HG03460 (cell line): ENCODE results near the gene NRN1L.

Source experiments
- ATAC-seq: cut with Tn5 transposase; IDR thresholded peaks from one replicate; pipeline ENCODE4 v1.9.1; 2021; ENCODE audit not compliant: unreplicated experiment

The NRN1L gene

GRCh38 chr16:67915831-67916723 is 31.4 kb downstream of the NRN1L start:
- ATAC-seq, result no peak

DNA sequence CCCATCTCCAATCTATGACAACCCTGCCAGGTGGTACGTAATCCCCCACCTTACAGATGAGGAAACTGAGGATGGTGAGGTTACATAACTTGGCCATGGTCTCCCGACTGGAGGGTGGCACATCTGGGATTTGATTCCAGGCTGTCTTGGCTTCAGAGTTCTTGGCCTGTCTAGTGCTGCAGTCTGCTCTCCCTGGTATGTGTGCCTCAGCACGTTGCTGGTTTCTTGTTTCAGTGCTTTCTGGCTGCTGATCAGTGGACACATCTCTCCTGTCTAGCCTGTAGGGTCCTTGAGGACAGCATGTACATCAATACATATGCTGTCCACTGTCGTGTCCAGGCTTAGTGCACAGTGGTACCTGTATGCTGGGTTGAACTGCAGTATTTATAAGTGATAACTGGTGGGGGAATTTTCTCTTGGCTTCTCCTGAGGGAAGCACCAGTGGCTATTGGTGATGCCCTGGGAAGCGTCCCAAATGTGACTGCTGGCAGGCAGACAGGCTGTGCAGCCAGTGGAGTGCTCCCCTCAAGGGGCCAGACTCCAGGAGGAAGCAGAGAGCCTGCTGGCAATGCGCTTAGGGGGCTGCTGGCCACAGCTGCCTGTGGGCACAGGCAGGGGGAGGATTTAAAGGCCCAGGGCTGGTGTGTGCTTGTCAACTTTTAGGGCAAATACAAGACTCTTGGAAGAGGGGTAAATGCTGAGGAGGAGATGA is 32.6 kb downstream of the NRN1L start:
- no peak for ATAC-seq

- no peak for ATAC-seq
Measured at GRCh38 chr16:67917852-67918236, 33.2 kb downstream of the NRN1L start.

DNA sequence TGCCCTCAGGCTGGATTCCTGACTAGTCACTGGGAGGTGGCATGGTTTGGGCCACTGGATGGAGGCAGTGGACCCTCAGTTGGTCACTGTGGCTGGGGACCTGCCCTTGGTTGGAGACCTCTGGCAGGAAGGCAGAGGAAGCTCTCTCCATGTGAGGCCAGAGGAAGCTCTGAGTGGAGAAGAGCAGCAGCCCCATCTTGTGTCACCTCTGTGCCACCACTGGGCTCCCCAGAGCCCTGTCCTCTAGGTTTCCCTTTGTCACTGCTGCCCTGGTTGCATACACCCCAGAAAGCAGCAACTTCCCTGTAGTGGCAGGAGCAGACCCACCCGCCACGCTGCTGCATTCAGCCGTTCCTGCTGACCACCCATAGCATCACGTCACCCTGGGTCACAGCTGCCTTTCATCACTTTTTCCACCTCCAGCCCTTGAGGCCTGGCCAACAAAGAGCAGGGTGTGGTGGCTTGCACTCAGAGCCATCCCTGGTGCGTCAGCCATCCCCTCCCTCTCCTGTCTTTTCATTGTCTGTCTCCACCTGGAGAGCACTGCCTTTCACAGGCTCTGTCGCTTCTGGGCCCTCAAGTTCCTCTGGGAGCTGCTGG is 35.0 kb downstream of the NRN1L start:
- no peak for ATAC-seq

DNA sequence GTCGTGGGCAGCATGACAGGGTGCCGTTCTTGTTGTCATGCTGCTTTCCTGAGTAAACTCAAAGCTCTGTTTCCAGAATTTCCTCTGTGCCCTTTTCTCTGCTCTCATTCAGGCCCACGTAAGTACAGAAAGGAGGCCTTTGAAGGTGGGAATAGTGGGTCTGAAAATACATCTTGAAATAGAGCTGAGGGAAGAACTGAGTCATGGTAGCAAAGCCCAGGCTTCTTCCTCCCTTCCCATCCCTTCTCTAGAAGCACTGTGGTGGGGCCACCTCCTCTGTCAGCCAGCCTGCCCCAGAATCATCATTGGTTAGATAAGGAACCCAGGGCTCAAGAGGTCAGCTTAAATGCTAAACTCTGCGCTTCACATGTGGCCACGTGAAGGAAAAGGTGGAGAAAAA is 37.5 kb downstream of the NRN1L start:
- no peak for ATAC-seq

DNA sequence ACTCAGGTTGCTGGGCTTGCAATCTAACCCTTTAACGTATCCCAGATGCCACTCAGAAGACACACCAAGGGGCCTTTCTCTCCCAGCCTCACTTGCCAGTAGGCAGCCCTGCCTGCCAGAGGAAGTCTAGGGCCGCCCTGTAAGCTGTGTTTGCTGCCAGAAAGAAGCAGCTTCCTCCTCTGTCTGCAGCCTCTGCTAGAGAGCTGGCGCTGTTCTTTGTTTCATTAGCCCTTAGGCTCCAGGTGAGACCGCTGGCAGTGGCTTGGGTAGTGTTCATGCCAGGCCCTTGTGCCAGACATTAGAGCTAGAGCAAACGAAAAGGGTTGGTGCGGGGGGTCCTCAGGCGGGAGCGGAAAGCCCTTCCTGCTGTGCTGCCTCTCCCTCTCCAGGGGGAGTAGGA is 38.1 kb downstream of the NRN1L start:
- ATAC-seq, result no peak

- ATAC-seq, result no peak
Measured at GRCh38 chr16:67923414-67924116, 38.9 kb downstream of the NRN1L start.

- ATAC-seq, result no peak
Measured at GRCh38 chr16:67924140-67924906, 39.6 kb downstream of the NRN1L start.

- no peak for ATAC-seq
Measured at GRCh38 chr16:67926181-67926750, 41.6 kb downstream of the NRN1L start.

DNA sequence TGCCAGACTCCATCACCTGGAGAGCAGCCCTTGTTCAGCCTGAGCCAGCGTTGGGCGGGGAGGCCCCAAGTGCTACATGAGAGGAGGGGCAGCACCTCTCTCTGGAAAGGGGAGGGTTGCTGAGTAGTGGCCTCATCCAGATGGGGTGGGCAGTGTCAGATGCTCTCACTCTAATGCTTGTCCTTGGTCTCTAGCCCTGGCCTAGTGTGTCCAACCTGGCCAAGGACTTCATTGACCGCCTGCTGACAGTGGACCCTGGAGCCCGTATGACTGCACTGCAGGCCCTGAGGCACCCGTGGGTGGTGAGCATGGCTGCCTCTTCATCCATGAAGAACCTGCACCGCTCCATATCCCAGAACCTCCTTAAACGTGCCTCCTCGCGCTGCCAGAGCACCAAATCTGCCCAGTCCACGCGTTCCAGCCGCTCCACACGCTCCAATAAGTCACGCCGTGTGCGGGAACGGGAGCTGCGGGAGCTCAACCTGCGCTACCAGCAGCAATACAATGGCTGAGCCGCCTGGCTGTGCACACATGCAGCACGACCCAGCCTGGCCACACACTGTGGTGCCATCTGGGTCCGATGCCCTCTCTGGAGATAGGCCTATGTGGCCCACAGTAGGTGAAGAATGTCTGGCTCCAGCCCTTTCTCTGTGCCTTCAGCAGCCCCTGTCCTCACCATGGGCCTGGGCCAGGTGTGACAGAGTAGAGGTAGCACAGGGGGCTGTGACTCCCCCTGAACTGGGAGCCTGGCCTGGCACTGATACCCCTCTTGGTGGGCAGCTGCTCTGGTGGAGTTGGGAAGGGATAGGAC is 42.7 kb downstream of the NRN1L start:
- ATAC-seq, result no peak

DNA sequence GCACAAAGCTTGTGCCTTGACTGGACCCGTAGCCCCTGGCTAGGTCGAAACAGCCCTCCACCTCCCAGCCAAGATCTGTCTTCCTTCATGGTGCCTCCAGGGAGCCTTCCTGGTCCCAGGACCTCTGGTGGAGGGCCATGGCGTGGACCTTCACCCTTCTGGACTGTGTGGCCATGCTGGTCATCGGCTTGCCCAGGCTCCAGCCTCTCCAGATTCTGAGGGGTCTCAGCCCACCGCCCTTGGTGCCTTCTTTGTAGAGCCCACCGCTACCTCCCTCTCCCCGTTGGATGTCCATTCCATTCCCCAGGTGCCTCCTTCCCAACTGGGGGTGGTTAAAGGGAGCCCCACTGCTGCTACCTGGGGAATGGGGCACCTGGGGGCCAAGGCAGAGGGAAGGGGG is 43.5 kb downstream of the NRN1L start:
- no peak for ATAC-seq

DNA sequence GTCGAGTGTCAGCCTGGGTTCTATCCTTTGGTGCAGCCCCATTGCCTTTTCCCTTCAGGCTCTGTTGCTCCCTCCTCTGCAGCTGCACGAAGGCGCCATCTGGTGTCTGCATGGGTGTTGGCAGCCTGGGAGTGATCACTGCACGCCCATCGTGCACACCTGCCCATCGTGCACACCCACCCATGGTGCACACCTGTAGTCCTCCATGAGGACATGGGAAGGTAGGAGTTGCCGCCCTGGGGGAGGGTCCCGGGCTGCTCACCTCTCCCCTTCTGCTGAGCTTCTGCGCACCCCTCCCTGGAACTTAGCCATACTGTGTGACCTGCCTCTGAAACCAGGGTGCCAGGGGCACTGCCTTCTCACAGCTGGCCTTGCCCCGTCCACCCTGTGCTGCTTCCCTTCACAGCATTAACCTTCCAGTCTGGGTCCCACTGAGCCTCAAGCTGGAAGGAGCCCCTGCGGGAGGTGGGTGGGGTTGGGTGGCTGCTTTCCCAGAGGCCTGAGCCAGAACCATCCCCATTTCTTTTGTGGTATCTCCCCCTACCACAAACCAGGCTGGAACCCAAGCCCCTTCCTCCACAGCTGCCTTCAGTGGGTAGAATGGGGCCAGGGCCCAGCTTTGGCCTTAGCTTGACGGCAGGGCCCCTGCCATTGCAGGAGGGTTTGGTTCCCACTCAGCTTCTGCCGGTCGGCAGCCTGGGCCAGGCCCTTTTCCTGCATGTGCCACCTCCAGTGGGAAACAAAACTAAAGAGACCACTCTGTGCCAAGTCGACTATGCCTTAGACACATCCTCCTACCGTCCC is 44.1 kb downstream of the NRN1L start:
- no peak for ATAC-seq

DNA sequence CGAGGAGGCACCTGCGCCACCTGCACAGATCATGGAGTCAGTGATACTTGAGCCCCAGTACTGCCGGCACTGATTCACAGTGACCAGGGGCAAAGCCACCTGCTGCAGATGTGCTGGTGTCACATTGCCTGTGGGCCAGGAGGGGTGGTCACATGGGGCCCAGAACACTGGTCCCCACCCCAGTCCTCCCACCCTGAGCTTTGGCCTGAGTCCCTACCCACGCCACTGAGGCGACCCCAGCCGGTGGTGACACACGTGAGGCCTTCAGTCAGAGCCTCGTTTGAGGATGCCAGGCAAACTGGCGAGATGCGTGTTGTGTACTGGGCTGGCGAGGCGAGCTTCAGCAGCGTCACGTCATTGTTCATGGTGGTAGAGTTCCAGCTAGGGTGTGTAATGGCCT is 45.5 kb downstream of the NRN1L start:
- ATAC-seq, result no peak

GRCh38 chr16:67930678-67931211 is 46.1 kb downstream of the NRN1L start:
- ATAC-seq, result no peak

GRCh38 chr16:67931712-67932461 is 47.2 kb downstream of the NRN1L start, which contains the start of gene CTRL:
Gene CTRL, minus strand, starts transcription at chr16:67931862. Its CDS starts 10 bp downstream, at chr16:67931852.
- ATAC-seq, result no peak

- no peak for ATAC-seq
Measured at GRCh38 chr16:67932462-67932840, 47.8 kb downstream of the NRN1L start.

DNA sequence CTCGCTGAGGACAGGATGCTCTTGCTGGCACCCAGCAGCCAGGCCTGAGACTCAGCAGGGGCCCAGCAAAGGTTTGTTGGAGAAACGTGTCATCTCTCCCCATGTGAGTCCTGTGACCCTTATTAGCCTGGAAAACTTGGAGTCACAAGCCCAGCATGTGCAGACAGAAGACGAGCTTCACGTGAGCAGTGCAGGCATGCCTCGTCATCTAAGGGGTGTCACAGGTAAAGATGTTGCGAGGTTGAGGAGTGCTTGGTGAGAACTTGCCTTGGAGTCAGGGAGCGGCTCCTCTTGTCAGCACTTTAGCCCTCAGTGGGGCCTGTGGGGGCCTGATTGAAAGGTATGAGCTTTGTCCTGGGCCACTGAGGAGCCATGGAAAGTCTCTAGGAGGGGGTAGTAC is 49.1 kb downstream of the NRN1L start:
- no peak for ATAC-seq
